HEK293 (cell line): ENCODE data around the gene PCDHGB5.

Source experiments
- CTCF ChIA-PET: fragments of 350-600 bp; formaldehyde crosslinking; extraction: SDS; loops from one replicate; lab custom pipeline; 2021; ENCODE audit warnings: antibody characterized with exemption; lab: Yijun Ruan, JAX
- POLR2A ChIA-PET: fragments of 300-600 bp; formaldehyde crosslinking; extraction: SDS; loops from one replicate; lab custom pipeline; 2020; ENCODE audit warnings: antibody characterized with exemption, inconsistent platforms; lab: Yijun Ruan, JAX
- H3K27ac ChIP-seq: fragments of 200-500 bp; sonication (Bioruptor generic); 2 replicates; pipeline ENCODE4 v1.5.1; 2014; ENCODE audit warnings: low read depth, low read length, control low read depth, inconsistent platforms; ENCODE audit errors: extremely low read depth
- H3K36me3 ChIP-seq, 2 experiments: fragments of 200-500 bp in 1 of 2; sonication (Bioruptor generic) in 1 of 2; 1 replicate in 1 of 2; 2 replicates in 1 of 2; pipeline ENCODE4 v1.5.1; 2014 to 2017; ENCODE audit warnings: inconsistent platforms in 2 of 2, low read length in 2 of 2; ENCODE audit not compliant: control insufficient read depth in 2 of 2, insufficient read depth in 1 of 2
- H3K4me1 ChIP-seq: fragments of 200-500 bp; sonication (Bioruptor generic); 2 replicates; pipeline ENCODE4 v1.5.1; 2014; ENCODE audit warnings: mild to moderate bottlenecking, low read length, inconsistent platforms; ENCODE audit not compliant: control insufficient read depth, insufficient read depth
- H3K4me3 ChIP-seq: 2 replicates; pipeline ENCODE4 v1.5.1; 2011; ENCODE audit warnings: low read depth, mild to moderate bottlenecking, control low read depth, low read length, moderate library complexity
- H3K9me3 ChIP-seq: fragments of 200-500 bp; sonication (Bioruptor generic); 2 replicates; pipeline ENCODE4 v1.5.1; 2014; ENCODE audit warnings: low read depth, low read length, inconsistent platforms; ENCODE audit not compliant: control insufficient read depth, insufficient read depth
- HOXD13 ChIP-seq: sonication (generic); formaldehyde crosslinking; IDR thresholded peaks from 2 replicates; pipeline ENCODE4 v1.8.0; 2022; ENCODE audit warnings: missing genetic modification reagents, borderline replicate concordance
- IKZF3 ChIP-seq: fragments of 450-650 bp; IDR thresholded peaks from 2 replicates; pipeline ENCODE4 v1.5.0; 2018; ENCODE audit warnings: missing biosample characterization, mild to moderate bottlenecking, missing genetic modification characterization, moderate library complexity
- OVOL3 ChIP-seq: fragments of 450-650 bp; formaldehyde crosslinking; IDR thresholded peaks from 2 replicates; pipeline ENCODE4 v1.5.1; 2016; ENCODE audit warnings: missing biosample characterization, missing genetic modification characterization
- SETDB1 ChIP-seq: IDR thresholded peaks from one replicate; pipeline ENCODE4 v1.6.1; 2017; ENCODE audit warnings: mild to moderate bottlenecking, low read length, moderate library complexity, mixed read lengths; ENCODE audit not compliant: insufficient read length
- ZBTB20 ChIP-seq: fragments of 450-650 bp; formaldehyde crosslinking; IDR thresholded peaks from 2 replicates; pipeline ENCODE4 v1.5.1; 2016; ENCODE audit warnings: missing biosample characterization, missing genetic modification characterization
- ZNF121 ChIP-seq: fragments of 450-650 bp; formaldehyde crosslinking; IDR thresholded peaks from 2 replicates; pipeline ENCODE4 v1.5.1; 2016; ENCODE audit warnings: missing biosample characterization, missing genetic modification characterization
- ZNF133 ChIP-seq: fragments of 450-650 bp; formaldehyde crosslinking; IDR thresholded peaks from 2 replicates; pipeline ENCODE4 v1.5.1; 2016; ENCODE audit warnings: missing biosample characterization, missing genetic modification characterization
- ZNF146 ChIP-seq: fragments of 450-650 bp; formaldehyde crosslinking; IDR thresholded peaks from 2 replicates; pipeline ENCODE4 v1.5.1; 2016; ENCODE audit warnings: missing biosample characterization, missing genetic modification characterization
- ZNF24 ChIP-seq: fragments of 450-650 bp; formaldehyde crosslinking; IDR thresholded peaks from 2 replicates; pipeline ENCODE4 v1.5.1; 2016; ENCODE audit warnings: missing biosample characterization, missing genetic modification characterization
- ZNF26 ChIP-seq: fragments of 450-650 bp; formaldehyde crosslinking; IDR thresholded peaks from 2 replicates; pipeline ENCODE4 v1.5.1; 2016; ENCODE audit warnings: missing biosample characterization, missing genetic modification characterization
- ZNF350 ChIP-seq: fragments of 450-650 bp; formaldehyde crosslinking; IDR thresholded peaks from 2 replicates; pipeline ENCODE4 v1.5.0; 2017; ENCODE audit warnings: missing biosample characterization, mild to moderate bottlenecking, missing genetic modification characterization
- ZNF37A ChIP-seq: fragments of 450-650 bp; IDR thresholded peaks from 2 replicates; pipeline ENCODE4 v1.5.1; 2018; ENCODE audit warnings: missing biosample characterization, missing genetic modification characterization
- ZNF510 ChIP-seq: fragments of 450-650 bp; formaldehyde crosslinking; IDR thresholded peaks from 2 replicates; pipeline ENCODE4 v1.5.1; 2018; ENCODE audit warnings: mild to moderate bottlenecking, missing genetic modification characterization, missing biosample characterization; ENCODE audit not compliant: insufficient replicate concordance
- ZNF518A ChIP-seq: fragments of 450-650 bp; formaldehyde crosslinking; conservative IDR thresholded peaks from 2 replicates; pipeline ENCODE4 v1.5.1; 2016; ENCODE audit warnings: low read depth, missing biosample characterization, missing genetic modification characterization
- ZNF521 ChIP-seq: fragments of 450-650 bp; formaldehyde crosslinking; IDR thresholded peaks from 2 replicates; pipeline ENCODE4 v1.5.1; 2017; ENCODE audit warnings: missing biosample characterization, mild to moderate bottlenecking, missing genetic modification characterization
- ZNF548 ChIP-seq: fragments of 450-650 bp; formaldehyde crosslinking; IDR thresholded peaks from 2 replicates; pipeline ENCODE4 v1.5.1; 2016; ENCODE audit warnings: missing biosample characterization, missing genetic modification characterization
- ZNF561 ChIP-seq: fragments of 450-650 bp; IDR thresholded peaks from 2 replicates; pipeline ENCODE4 v1.5.1; 2018; ENCODE audit warnings: missing biosample characterization, missing genetic modification characterization, borderline replicate concordance
- ZNF624 ChIP-seq: fragments of 450-650 bp; formaldehyde crosslinking; IDR thresholded peaks from 2 replicates; pipeline ENCODE4 v1.5.1; 2017; ENCODE audit warnings: missing biosample characterization, missing genetic modification characterization
- ZNF677 ChIP-seq: fragments of 450-650 bp; IDR thresholded peaks from 2 replicates; pipeline ENCODE4 v1.5.0; 2018; ENCODE audit warnings: missing biosample characterization, mild to moderate bottlenecking, missing genetic modification characterization, moderate library complexity
- ZNF777 ChIP-seq: fragments of 450-650 bp; formaldehyde crosslinking; IDR thresholded peaks from 2 replicates; pipeline ENCODE4 v1.5.1; 2017; ENCODE audit warnings: missing biosample characterization, missing genetic modification characterization, borderline replicate concordance
- ZNF792 ChIP-seq: fragments of 450-650 bp; formaldehyde crosslinking; IDR thresholded peaks from 2 replicates; pipeline ENCODE4 v1.5.1; 2016; ENCODE audit warnings: missing biosample characterization, missing genetic modification characterization
- ZNF843 ChIP-seq: fragments of 450-650 bp; formaldehyde crosslinking; IDR thresholded peaks from 2 replicates; pipeline ENCODE4 v1.5.1; 2016; ENCODE audit warnings: missing biosample characterization, missing genetic modification characterization
- ZSCAN18 ChIP-seq: fragments of 450-650 bp; formaldehyde crosslinking; IDR thresholded peaks from 2 replicates; pipeline ENCODE4 v1.5.1; 2016; ENCODE audit warnings: missing biosample characterization, missing genetic modification characterization
- ZXDB ChIP-seq: fragments of 450-650 bp; formaldehyde crosslinking; IDR thresholded peaks from 2 replicates; pipeline ENCODE4 v1.5.1; 2016; ENCODE audit warnings: missing biosample characterization, missing genetic modification characterization

The PCDHGB5 gene

GRCh38 chr5:141399555-141400258, 2.0 kb downstream of the PCDHGB5 start:
- no peak overlapping the region for H3K4me3 ChIP-seq
- no peaks in the 10 kb centered on the region; the same call in 1 of the 2 replicates for H3K9me3 ChIP-seq
- no peak for TF ChIP-seq ZNF521 (tag by site-specific recombination)
- no peak for TF ChIP-seq IKZF3 (tag by site-specific recombination)
- TF ChIP-seq ZNF24 (tag by site-specific recombination), result no peak
- TF ChIP-seq ZBTB20 (tag by site-specific recombination), result no peak
- TF ChIP-seq ZNF777 (tag by site-specific recombination), result no peak
- TF ChIP-seq ZNF624 (tag by site-specific recombination), result no peak
- TF ChIP-seq ZNF548 (tag by site-specific recombination), result no peak
- no peak for TF ChIP-seq HOXD13 (CRISPR knock-in tag)
- no peak for TF ChIP-seq ZNF677 (tag by site-specific recombination)
- no peaks in the 10 kb centered on the region for H3K4me1 ChIP-seq
- CTCF ChIA-PET, result interaction anchor here (1.0 to 1.5 kb wide), 3 partner anchors 22 to 165 kb away, joined by 3 to 4 read pairs (median 3); partner anchors contain the start of gene PCDHGA11
- POLR2A ChIA-PET, result no interaction called here
- no peak overlapping the region for H3K27ac ChIP-seq
- no peaks in the 10 kb centered on the region for H3K36me3 ChIP-seq

- ChIA-PET CTCF (interaction anchor here (0.8 kb wide), 2 partner anchors 20 to 155 kb away, joined by 3 to 4 read pairs; partner anchors contain the start of gene PCDHGA7), POLR2A (no interaction called here)
- Histone ChIP-seq H3K4me1 (no peaks in the 10 kb centered on the region), H3K36me3 (no peaks in the 10 kb centered on the region), H3K27ac (no peak within 1 kb of the TSS), H3K4me3 (no peak within 1 kb of the TSS), H3K9me3 (no peaks in the 10 kb centered on the region; the same call in 1 of the 2 replicates)
- TF ChIP-seq ZNF133 (tag by site-specific recombination) (no peak), ZNF146 (no peak), ZNF843 (tag by site-specific recombination) (no peak), ZNF121 (no peak), ZNF37A (tag by site-specific recombination) (no peak), ZXDB (tag by site-specific recombination) (no peak)
These were observed 5.0 kb downstream of the PCDHGB5 start, which contains the start of gene PCDHGA9 for GRCh38 chr5:141402553-141403243. Gene PCDHGA9, plus strand, starts transcription at chr5:141402778. Its CDS starts 175 bp downstream, at chr5:141402953.

- H3K4me3 ChIP-seq, result no peak overlapping the region
- ChIA-PET CTCF (interaction anchor here (0.8 kb wide), 2 partner anchors 21 to 154 kb away, joined by 3 to 4 read pairs; partner anchors contain the start of gene PCDHGA7), POLR2A (no interaction called here)
- H3K4me1 ChIP-seq, result no peaks in the 10 kb centered on the region
- no peaks in the 10 kb centered on the region for H3K36me3 ChIP-seq
- H3K9me3 ChIP-seq, result no peaks in the 10 kb centered on the region; the same call in 1 of the 2 replicates
- no peak overlapping the region for H3K27ac ChIP-seq
- no peak for TF ChIP-seq SETDB1
- no peak for TF ChIP-seq ZNF518A (tag by site-specific recombination)
- no peak for TF ChIP-seq ZNF350
- no peak for TF ChIP-seq OVOL3
- no peak for TF ChIP-seq ZNF792
- TF ChIP-seq ZNF510 (tag by site-specific recombination), result no peak
- TF ChIP-seq ZNF561 (tag by site-specific recombination), result no peak
- TF ChIP-seq ZSCAN18 (tag by site-specific recombination), result no peak
- TF ChIP-seq ZNF26, result no peak
These were observed 5.6 kb downstream of the PCDHGB5 start for GRCh38 chr5:141403387-141403786.
